GM18951 (cell line): Measurements from ENCODE around the gene C9orf85.
A peak's percentile ranks its signal among the peaks of the same experiment; 100 is the strongest.

Source experiments
- POLR2A ChIP-seq: IDR thresholded peaks from 4 replicates; pipeline ENCODE4 v1.6.1; 2011; ENCODE audit warnings: mild to moderate bottlenecking; ENCODE audit not compliant: insufficient read length, insufficient read depth; ENCODE audit errors: extremely low read depth
- in situ Hi-C: fragments of 300-500 bp; cut with MboI; formaldehyde crosslinking; loops from one replicate; pipeline ENCODE4 v1.12.0; 2022; ENCODE audit warnings: low sequenced_read_pairs, mixed read lengths, inconsistent platforms; ENCODE audit not compliant: unreplicated experiment

The C9orf85 gene

DNA sequence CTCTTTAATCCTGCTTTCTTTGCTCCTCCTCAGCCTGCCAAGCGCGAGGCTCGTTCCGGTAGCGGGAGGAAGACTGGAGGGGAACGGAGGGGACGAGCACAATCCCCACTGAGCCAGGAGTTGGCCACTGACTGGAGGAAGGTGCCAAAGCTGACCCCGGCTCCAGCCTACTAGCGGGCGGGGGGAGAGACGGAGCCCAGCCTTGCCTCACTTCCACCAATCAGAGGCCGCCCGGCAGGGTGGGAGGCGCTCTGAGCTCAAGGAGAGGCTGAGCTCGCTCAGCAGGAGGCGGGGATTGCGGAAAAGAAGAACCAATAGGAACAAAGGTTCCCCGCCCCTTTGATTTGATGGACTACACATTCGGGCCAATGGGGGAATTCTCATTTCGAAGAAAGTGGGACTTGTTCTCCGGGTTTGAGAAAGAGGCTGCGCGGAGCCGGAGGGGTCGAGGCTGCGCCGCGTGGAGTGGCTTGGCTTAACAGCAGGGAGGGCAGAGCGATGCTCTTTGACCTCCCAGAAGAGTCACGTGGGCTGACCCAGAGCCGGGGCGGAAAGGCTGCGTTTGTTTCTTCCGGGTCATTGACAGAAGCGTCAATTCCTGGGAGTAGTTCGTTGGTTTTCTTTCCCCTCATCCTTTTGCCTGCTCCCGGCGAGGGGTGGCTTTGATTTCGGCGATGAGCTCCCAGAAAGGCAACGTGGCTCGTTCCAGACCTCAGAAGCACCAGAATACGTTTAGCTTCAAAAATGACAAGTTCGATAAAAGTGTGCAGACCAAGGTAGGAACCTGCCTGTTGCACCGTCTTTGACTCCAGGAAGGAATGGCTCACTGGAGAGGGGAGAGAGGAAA is at the start of gene C9orf85, which contains the start of gene ABHD17B:
Gene C9orf85, plus strand, starts transcription at position 579 of the 847 bp plus-strand sequence. Its CDS starts 96 bp downstream, at position 675.
Gene ABHD17B, minus strand, starts transcription at position 133 of the 847 bp plus-strand sequence. CDS start 36,113 bp downstream, outside the sequence.
- TF ChIP-seq POLR2A: peak; percentile 98
- in situ Hi-C loops: no loop called here

GRCh38 chr9:71863631-71864030 is 47.8 kb upstream of the C9orf85 start:
- in situ Hi-C loops: no loop called here
- TF ChIP-seq POLR2A: no peak

- no peak for TF ChIP-seq POLR2A
- in situ Hi-C loops: no loop called here
These were observed 36.1 kb upstream of the C9orf85 start for GRCh38 chr9:71875345-71875744.

DNA sequence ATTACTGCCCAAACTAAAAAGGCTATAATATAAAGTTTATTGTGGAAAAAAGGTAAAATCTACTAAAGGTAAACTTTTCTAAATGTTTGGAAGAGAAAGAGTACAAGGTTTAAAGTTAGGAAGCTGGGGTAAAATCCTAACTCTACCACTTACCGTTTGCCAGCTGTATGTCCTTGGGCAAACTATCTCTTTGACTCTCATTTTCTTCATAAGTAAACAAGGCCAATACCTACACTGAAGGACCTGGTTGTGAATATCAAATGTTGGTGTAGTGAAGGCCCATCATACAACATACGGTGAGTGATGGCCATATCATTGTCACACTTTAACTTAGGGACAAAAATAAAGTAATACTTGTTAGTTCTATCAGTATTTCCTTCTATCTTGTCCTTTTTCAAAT is 35.3 kb upstream of the C9orf85 start:
- in situ Hi-C loops: no loop called here

DNA sequence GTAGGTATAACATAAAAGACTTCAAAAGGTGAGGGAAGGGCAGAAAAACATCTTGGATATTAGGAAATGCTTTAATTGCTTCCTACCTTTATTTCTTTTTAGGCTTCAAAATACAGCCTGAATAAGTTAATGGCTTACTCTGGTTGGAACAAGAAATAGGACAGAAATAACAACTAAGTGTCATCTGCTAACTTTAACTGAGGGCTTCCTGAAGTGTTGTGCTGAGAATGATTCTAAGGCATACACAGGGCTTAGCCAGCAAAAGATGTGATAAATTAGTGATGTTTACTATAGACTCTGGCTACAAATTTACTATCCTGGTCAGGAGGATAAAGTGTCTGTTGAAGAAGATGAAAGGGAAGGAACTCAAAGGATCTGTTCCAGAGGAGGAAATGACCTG is 34.6 kb upstream of the C9orf85 start:
- in situ Hi-C loops: no loop called here
- no peak for TF ChIP-seq POLR2A

More for the DNA sequence above, 35.3 kb upstream of the C9orf85 start:
- TF ChIP-seq POLR2A: no peak

DNA sequence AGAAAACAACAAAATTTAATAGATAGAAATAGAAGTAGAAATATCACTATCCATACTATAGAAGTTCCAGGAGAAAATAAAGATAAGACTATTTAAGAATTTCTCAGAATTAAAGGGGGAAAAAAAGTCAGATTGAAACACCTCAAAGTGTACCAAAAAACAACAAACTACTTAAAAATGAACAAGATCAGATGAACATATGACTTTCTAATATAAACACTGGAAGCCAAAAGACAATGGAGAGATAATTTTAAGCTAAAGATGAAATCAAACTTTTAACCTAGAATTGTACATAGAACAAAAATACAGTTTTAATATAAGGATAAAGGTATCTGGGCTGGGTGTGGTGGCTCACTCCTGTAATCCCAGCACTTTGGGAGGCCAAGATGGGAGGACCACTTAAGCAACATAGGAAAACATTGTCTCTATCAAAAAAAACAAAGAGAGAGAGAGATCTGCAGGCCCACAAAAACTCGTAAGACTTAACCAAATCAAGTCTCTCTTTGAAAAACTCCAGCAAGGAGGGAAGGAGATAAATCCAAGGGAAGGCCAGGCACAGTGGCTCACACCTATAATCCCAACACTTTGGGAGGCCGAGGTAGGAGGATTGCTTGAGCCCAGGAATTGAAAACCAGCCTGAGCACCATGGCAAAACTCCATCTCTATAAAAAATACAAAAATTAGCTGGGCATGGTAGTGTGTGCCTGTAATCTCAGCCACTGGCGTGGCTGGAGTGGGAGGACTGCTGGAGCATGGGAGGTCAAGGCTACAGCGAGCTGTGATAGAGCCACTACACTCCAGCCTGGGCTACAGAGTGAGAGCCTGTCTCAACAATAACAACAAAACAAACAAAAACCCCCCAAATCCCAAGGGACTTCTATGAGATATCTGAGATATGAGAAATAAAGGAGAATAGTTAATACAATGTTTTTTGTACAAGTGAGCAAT is 32.8 kb upstream of the C9orf85 start:
- in situ Hi-C loops: no loop called here

GRCh38 chr9:71879644-71880174 is 31.7 kb upstream of the C9orf85 start:
- in situ Hi-C loops: no loop called here

More for the DNA sequence above, 32.8 kb upstream of the C9orf85 start:
- no peak for TF ChIP-seq POLR2A

DNA sequence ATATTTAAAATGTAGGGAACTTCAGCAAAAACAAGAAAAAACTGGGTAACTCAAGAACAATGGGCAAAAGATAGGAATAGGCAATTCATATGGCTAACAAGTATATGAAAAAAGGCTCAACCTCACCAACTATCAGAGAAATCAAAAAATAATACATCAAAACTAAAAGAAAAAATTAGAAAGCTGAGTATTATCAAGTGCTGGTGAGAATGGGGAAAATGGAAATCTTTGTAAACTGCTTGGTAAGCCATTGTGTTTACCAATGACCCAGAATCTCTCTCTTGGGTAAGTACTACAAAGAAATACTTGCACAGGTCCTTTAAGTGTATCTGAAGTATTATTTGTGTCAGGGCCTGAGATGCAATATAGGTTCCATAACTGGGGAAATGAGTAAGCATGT is 27.4 kb upstream of the C9orf85 start:
- in situ Hi-C loops: no loop called here
- no peak for TF ChIP-seq POLR2A

More at GRCh38 chr9:71879644-71880174, 31.7 kb upstream of the C9orf85 start:
- TF ChIP-seq POLR2A: no peak

DNA sequence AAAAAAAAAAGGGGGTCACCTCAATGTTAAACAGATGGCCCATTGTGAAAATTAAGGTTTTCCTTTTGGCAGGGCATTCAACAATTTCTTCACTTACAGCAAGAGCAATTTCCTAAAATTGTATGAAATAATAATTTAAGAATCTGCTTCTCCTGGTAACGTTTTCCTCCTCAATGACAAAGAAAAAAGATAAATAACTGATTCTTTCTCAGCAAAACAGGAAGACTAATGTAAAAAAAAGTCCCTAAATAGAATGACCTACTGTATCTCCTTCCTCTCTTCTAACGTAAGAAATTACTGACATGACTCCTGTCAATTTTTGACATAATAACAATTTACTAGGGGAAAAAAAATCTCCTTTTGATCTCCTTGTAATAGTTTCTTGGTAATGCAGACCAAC is 26.0 kb upstream of the C9orf85 start:
- in situ Hi-C loops: no loop called here
- no peak for TF ChIP-seq POLR2A

DNA sequence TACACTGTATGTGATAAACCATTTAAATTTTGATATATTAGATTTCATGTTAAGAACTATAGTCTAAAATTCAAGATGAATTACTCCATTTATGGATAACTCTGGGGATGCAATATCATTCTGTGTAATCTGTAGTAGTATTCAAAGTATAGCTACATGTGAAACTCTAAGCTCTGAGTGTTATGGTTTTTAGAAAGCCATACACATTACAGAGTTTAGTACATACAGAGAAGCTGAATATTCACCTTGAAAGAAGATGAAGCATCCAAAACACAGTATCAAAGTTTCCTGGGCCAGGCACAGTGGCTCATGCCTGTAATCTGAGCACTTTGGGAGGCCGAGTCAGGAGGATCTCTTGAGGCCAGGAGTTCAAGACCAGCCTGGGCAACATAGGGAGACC is 25.4 kb upstream of the C9orf85 start:
- no peak for TF ChIP-seq POLR2A
- in situ Hi-C loops: no loop called here

DNA sequence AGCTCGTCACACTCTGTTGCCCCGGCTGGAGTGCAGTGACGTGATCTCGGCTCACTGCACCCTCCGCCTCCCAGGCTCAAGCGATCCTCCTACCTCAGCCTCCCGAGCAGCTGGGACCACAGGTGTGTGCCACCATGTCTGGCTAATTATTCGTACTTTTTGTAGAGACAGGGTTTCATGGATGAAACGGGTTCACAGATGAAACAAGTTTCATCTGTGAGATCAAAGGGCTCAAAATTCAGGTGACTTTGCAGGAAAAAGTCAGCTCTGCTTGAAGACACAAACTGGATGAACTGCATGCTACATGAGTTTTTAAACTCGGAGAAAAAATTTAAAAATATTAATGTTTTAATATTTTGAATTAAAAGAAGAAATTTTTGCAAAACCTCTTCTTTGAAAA is 24.9 kb upstream of the C9orf85 start:
- TF ChIP-seq POLR2A: no peak
- in situ Hi-C loops: no loop called here

DNA sequence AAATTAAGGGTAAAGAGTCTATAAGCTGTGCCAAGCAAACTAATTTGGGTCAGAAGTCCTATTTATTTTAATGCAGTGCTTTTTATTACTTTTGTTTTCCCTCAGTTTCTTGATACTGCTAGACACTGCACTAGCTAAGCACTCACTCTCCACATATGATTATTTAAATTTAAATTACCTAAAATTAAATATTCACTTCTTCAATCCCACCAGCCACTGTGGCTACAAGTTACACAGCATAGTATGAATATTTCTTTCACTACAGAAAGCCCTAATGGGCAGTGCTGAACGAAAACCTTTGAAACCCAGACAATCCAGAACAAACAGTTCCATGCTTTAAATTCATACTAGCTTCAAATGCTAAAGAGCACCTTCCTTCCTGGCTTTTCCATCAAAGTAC is 24.1 kb upstream of the C9orf85 start:
- no peak for TF ChIP-seq POLR2A
- in situ Hi-C loops: no loop called here
